ENCODE results near the gene PRAME. TPM values are rescaled to one million over a fixed set of nuclear protein-coding genes. Genes with fewer than 3 reads are reported as not detected.

Gene PRAME
- total and polyA plus RNA-seq, 2 of the 13 experiments (the other 11 are each of a cell fraction or from before 2014, with no cell fraction given): 0.11 to 0.83 TPM

- CTCF ChIA-PET (ENCODE audit: low intra/inter-chr PET ratio, low total read pairs): no interaction called here
- DNase-seq (ENCODE audit: low spot score) (no peak), ATAC-seq (no peak), FAIRE-seq (no peak)
- 25% methylated on average over 4 of the region's 5 CpGs for WGBS (ENCODE audit: low lambda C conversion rate)
- Histone ChIP-seq H3K9ac (ENCODE audit: insufficient read depth, low read depth, low read length) (no peak overlapping the region), H3K36me3 (replicated peaks in 1 of 2; ENCODE audit: control insufficient read depth in 1 of 2, insufficient read depth in 2 of 2, low read length in 2 of 2) (no peaks in the 10 kb centered on the region), H3K27ac (ENCODE audit: extremely low read length, insufficient read depth, low read length) (no peak overlapping the region), H3K4me2 (ENCODE audit: low read depth, low read length) (no peak overlapping the region), H3K4me1 (ENCODE audit: insufficient read depth, low read length) (no peaks in the 10 kb centered on the region), H3K27me3 (ENCODE audit: control insufficient read depth in 1 of 2, insufficient read depth in 2 of 2, low read length in 2 of 2) (peaks cover 2 to 19% of the 10 kb centered on the region in 2 experiments; a peak in 3 of 5 replicates), H3K9me3 (ENCODE audit: low read length) (no peaks in the 10 kb centered on the region), H4K20me1 (ENCODE audit: insufficient read depth, low read length) (no peaks in the 10 kb centered on the region), H3K4me3 (replicated peaks in 1 of 3; ENCODE audit: insufficient read depth in 1 of 3, low read depth in 2 of 3, low read length in 3 of 3) (no peak overlapping the region), H2AFZ (ENCODE audit: low read length) (no peak overlapping the region), H3K79me2 (ENCODE audit: insufficient read depth, low read length) (no peaks in the 10 kb centered on the region)
- in situ Hi-C loops (cut with HindIII; ENCODE audit: extremely low pct_ligation_motif_present, low pct_unique_long_range_greater_than_20kb) (no loop called here), intact Hi-C loops (cut with micrococcal nuclease; ENCODE audit: unreplicated experiment) (no loop called here)
- BruUV-seq (replicated peaks): no TSS peak
- POLR2A ChIA-PET: no interaction called here
- TF ChIP-seq ISX (CRISPR knock-in tag; conservative IDR thresholded peaks at IDR 0.05) (no peak), HOXA3 (CRISPR knock-in tag; IDR thresholded peaks at IDR 0.05) (no peak), SALL2 (CRISPR knock-in tag; IDR thresholded peaks at IDR 0.05) (no peak), TOE1 (CRISPR knock-in tag; IDR thresholded peaks at IDR 0.05) (no peak), ZNF367 (CRISPR knock-in tag; IDR thresholded peaks at IDR 0.05; ENCODE audit: borderline replicate concordance) (no peak), HNRNPUL1 (IDR thresholded peaks at IDR 0.05; ENCODE audit: low read depth, low read length) (no peak), NKX3-1 (CRISPR knock-in tag; IDR thresholded peaks at IDR 0.05) (no peak), KLF12 (CRISPR knock-in tag; IDR thresholded peaks at IDR 0.05; ENCODE audit: borderline replicate concordance) (no peak), MEF2D (CRISPR knock-in tag; IDR thresholded peaks at IDR 0.05) (no peak), KLF16 (CRISPR knock-in tag; IDR thresholded peaks at IDR 0.05) (no peak), ZNF83 (CRISPR knock-in tag; IDR thresholded peaks at IDR 0.05; ENCODE audit: borderline replicate concordance) (no peak), ZNF878 (CRISPR knock-in tag; IDR thresholded peaks at IDR 0.05) (no peak), RBM39 (IDR thresholded peaks at IDR 0.05; ENCODE audit: low read depth, low read length, poor library complexity, severe bottlenecking) (no peak), FOXK1 (CRISPR knock-in tag; IDR thresholded peaks at IDR 0.05; ENCODE audit: borderline replicate concordance, low read depth) (no peak), SRSF1 (optimal IDR thresholded peaks at IDR 0.05; ENCODE audit: low read depth, low read length) (no peak), KIAA2018 (CRISPR knock-in tag; IDR thresholded peaks at IDR 0.05; ENCODE audit: borderline replicate concordance) (no peak), ZNF512 (CRISPR knock-in tag; IDR thresholded peaks at IDR 0.05) (no peak)
Observed at GRCh38 chr22:22598144-22598543, 39.1 kb upstream of the PRAME start.

Measured in HepG2 (cell line).